HUES64 (cell line): ENCODE data around the gene C5orf52. TPM values are rescaled to one million over a fixed set of nuclear protein-coding genes. Genes with fewer than 3 reads are reported as not detected.

Experiments used
- H3K27ac ChIP-seq: 2 replicates; pipeline ENCODE4 v1.7.0; 2013; ENCODE audit warnings: low read depth, low read length, inconsistent platforms
- H3K27me3 ChIP-seq: 2 replicates; pipeline ENCODE4 v1.6.1; 2013; ENCODE audit warnings: mild to moderate bottlenecking, low read length; ENCODE audit not compliant: insufficient read depth
- H3K36me3 ChIP-seq: 2 replicates; pipeline ENCODE4 v1.6.1; 2013; ENCODE audit warnings: mild to moderate bottlenecking, low read length; ENCODE audit not compliant: insufficient read depth
- H3K4me1 ChIP-seq: 2 replicates; pipeline ENCODE4 v1.6.1; 2013; ENCODE audit warnings: mild to moderate bottlenecking, low read length, moderate library complexity; ENCODE audit not compliant: insufficient read depth
- H3K4me3 ChIP-seq: 2 replicates; pipeline ENCODE4 v1.5.1; 2013; ENCODE audit warnings: mild to moderate bottlenecking, low read length, moderate library complexity
- H3K9ac ChIP-seq: 2 replicates; pipeline ENCODE4 v1.6.1; 2013; ENCODE audit warnings: mild to moderate bottlenecking, low read depth, low read length
- H3K9me3 ChIP-seq: 2 replicates; pipeline ENCODE4 v1.6.1; 2013; ENCODE audit warnings: low read depth, low read length; ENCODE audit not compliant: insufficient read depth
- WGBS: fragments of 150-250, 120-280 bp; methylation state at CpG from one replicate; pipeline ENCODE4 v1.1.7; 2013; ENCODE audit warnings: missing lambda C conversion rate; 5-methylcytosine and 5-hydroxymethylcytosine counted together
- polyA plus RNA-seq, 2 experiments: library from polyadenylated mRNA; stranded (reverse); fragments of 50-300 nt; gene quantifications; one replicate each; pipeline ENCODE4 v1.2.3, GENCODE V29; 2013

Gene C5orf52
- polyA plus RNA-seq (2013, experiment 1 of 2), result not detected
- not detected for polyA plus RNA-seq (2013, experiment 2 of 2)

DNA sequence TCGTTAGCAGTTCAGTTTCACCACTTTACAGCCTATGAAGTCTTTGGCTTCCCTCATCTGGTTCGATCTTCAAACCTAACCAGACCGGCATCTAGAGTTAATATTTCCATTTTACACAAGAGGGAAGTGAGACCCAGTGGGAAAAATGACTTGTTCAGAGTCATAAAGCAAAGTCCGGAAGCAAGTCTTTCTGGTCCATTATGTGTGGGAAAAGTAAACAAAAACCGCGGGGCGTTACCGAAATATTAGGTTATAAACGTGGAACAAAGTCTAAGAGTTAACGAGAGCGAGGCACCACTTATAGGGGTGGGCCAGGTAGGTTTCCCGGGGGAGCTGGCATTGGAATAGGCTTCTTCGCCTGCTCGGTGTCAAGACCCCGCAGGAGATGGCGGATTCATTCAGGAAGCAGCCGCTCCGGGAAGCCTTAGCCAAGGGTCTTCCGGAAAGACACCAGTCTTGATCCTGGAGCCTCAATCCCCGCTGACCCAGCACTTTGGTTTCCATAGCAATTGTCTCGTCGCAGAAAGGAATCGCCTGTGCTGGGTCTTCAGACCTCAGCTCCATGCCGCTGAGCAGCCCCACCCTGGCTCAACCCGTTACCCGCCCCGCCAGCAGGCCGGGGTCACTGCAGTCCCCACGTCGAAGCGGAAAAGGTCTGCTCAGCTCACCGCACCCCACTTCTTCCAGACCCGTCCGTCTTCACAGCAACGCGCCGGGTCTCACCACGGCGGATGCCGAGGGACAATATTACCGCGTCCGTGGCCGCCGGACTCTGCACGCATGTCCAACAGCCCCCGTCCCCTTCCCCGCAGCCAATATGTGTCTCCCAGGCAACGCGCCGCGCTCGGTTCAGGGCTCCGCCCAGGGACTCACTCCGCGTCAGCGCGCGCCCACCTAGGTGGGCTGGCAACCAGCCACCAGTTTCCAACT is at the start of gene C5orf52:
Gene C5orf52, plus strand, starts transcription at position 872 of the 930 bp plus-strand sequence. CDS start 82 bp downstream, outside the sequence.
- H3K27ac ChIP-seq, result no peak within 1 kb of the TSS
- 54% methylated on average over 57 of the region's 59 CpGs for WGBS
- 0 out of 2 replicates have a peak within 1 kb of the TSS, but pooled peaks have one; percentile 31 for H3K9ac ChIP-seq

GRCh38 chr5:157624144-157624543 is 47.2 kb upstream of the C5orf52 start:
- Histone ChIP-seq H3K4me1 (no peaks in the 10 kb centered on the region), H3K36me3 (no peaks in the 10 kb centered on the region), H3K9me3 (no peaks in the 10 kb centered on the region), H3K27me3 (no peaks in the 10 kb centered on the region), H3K27ac (no peak overlapping the region), H3K4me3 (no peak overlapping the region), H3K9ac (no peak overlapping the region)
- 46% methylated on average over 2 of the region's 2 CpGs for WGBS

More for the DNA sequence above, at the start of gene C5orf52:
- no peaks in the 10 kb centered on the region for H3K36me3 ChIP-seq
- peaks cover 35% of the 10 kb centered on the region for H3K27me3 ChIP-seq
- H3K4me1 ChIP-seq, result peaks cover 6% of the 10 kb centered on the region; the same call in 1 of the 2 replicates
- no peaks in the 10 kb centered on the region for H3K9me3 ChIP-seq
- H3K4me3 ChIP-seq, result peak within 1 kb of the TSS; percentile 72

GRCh38 chr5:157626831-157627230 is 44.5 kb upstream of the C5orf52 start:
- Histone ChIP-seq H3K9me3 (no peaks in the 10 kb centered on the region), H3K27ac (no peak overlapping the region), H3K9ac (no peak overlapping the region), H3K4me1 (no peaks in the 10 kb centered on the region), H3K4me3 (no peak overlapping the region), H3K36me3 (no peaks in the 10 kb centered on the region), H3K27me3 (no peaks in the 10 kb centered on the region)
- WGBS, result 95% methylated on average over 6 of the region's 6 CpGs

- WGBS, result 100% methylated on average over 2 of the region's 2 CpGs
- H3K9ac ChIP-seq, result no peak overlapping the region
- H3K9me3 ChIP-seq, result no peaks in the 10 kb centered on the region
- H3K27ac ChIP-seq, result no peak overlapping the region
- H3K27me3 ChIP-seq, result no peaks in the 10 kb centered on the region
- no peaks in the 10 kb centered on the region for H3K4me1 ChIP-seq
- no peaks in the 10 kb centered on the region for H3K36me3 ChIP-seq
- no peak overlapping the region for H3K4me3 ChIP-seq
Measured at GRCh38 chr5:157630341-157630740, 41.0 kb upstream of the C5orf52 start.

DNA sequence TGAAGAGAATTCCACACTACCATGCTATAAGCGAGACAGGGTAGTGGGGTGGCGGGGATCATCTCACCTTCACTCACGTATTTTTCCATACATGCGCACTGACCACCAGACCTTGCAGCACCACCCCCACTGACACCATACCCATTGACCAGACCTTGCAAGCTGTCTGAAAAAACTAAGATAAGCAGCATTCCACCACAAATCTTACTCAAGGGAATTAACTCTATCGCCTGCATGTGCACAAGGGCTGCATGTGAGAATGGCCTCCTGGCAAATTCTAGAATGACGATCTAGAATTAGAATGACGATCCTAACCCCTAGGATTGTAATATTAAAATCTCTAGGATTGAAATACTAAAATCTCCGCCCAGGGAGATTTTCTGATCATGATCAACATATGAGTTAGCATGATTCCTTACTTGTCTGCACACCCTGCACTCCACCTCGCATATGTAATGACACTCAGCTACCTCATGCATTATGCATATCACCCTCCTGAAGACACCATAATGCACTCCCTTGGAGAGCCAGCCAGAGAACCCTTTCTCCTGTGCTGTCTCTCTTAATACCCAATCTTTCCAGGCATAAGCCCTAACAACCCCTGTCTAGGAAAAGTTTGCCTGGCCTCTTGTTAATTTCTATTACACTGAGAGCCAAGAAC is 30.8 kb upstream of the C5orf52 start:
- Histone ChIP-seq H3K9me3 (no peaks in the 10 kb centered on the region), H3K27me3 (no peaks in the 10 kb centered on the region; the same call in 1 of the 2 replicates), H3K9ac (no peak overlapping the region), H3K4me3 (no peak overlapping the region), H3K36me3 (no peaks in the 10 kb centered on the region), H3K4me1 (0 out of 2 replicates have a peak, but pooled peaks cover 6% of the 10 kb centered on the region), H3K27ac (no peak overlapping the region)
- WGBS, result 87% methylated on average over 9 of the region's 9 CpGs

- H3K27ac ChIP-seq, result no peak overlapping the region
- H3K9ac ChIP-seq, result no peak overlapping the region
- no peak overlapping the region for H3K4me3 ChIP-seq
- H3K4me1 ChIP-seq, result no peaks in the 10 kb centered on the region
- H3K36me3 ChIP-seq, result no peaks in the 10 kb centered on the region
- H3K9me3 ChIP-seq, result no peaks in the 10 kb centered on the region; the same call in 1 of the 2 replicates
- WGBS, result 96% methylated on average over 6 of the region's 7 CpGs
- H3K27me3 ChIP-seq, result peaks cover 10% of the 10 kb centered on the region
Measured at GRCh38 chr5:157648275-157648990, 22.9 kb upstream of the C5orf52 start.

DNA sequence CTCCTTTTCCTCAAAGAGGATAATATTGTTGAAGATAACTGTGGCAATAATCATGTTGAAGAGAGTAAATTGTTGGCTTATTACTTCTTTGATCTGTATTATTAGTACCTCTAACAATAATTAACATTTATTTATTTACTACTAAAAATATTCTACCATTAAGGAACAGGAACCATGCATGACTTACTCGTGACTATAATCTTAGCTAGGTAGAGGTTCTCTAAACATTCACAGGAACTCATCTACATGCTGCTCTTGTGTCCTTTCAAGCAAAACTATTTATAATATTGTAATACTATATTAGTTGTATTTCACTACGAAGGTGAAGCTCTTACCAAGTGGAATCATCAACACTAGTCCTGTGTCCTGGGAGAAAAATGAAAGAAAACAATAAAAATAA is 22.2 kb upstream of the C5orf52 start:
- 93% methylated on average over 2 of the region's 2 CpGs for WGBS
- Histone ChIP-seq H3K36me3 (no peaks in the 10 kb centered on the region), H3K4me3 (no peak overlapping the region), H3K9me3 (no peaks in the 10 kb centered on the region; the same call in 1 of the 2 replicates), H3K27me3 (peaks cover 10% of the 10 kb centered on the region), H3K4me1 (no peaks in the 10 kb centered on the region), H3K9ac (no peak overlapping the region), H3K27ac (no peak overlapping the region)

DNA sequence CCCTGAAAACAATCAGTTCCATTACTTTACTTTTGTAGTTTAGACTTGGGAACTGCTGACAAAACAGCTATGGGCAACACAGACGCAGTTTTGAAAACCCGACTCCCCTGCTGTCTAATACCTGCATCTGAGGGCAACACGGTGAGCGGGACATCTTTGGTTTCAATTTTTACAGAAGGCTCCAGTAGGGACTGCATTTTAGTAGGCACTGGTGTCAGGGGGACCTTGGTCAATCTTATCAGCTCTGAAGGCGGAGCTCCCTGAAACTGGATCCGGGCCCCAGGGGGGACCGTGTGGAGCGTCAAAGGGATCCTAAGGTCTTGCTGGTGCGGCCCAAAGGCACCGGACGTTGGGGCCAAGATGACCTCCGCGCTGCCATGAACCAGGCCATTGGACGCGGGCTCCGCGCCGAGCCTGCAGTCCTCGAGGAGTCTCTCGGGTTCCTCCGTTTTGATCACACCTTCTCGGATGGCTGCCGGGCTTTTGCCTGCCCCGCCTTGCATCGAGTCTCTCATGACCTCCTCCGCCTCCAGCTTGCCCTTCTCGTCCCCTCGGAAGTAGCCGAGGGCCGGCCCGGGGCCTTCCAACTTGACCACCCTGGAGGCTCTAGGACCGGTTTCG is 20.2 kb upstream of the C5orf52 start:
- no peak overlapping the region for H3K27ac ChIP-seq
- H3K9me3 ChIP-seq, result peaks cover 4% of the 10 kb centered on the region; the same call in 1 of the 2 replicates
- H3K4me1 ChIP-seq, result no peaks in the 10 kb centered on the region
- peak overlapping the region; percentile 54; the same call in 1 of the 2 replicates for H3K4me3 ChIP-seq
- H3K27me3 ChIP-seq, result peaks cover 10% of the 10 kb centered on the region
- H3K9ac ChIP-seq, result no peak overlapping the region
- no peaks in the 10 kb centered on the region for H3K36me3 ChIP-seq
- 86% methylated on average over 33 of the region's 33 CpGs for WGBS

GRCh38 chr5:157651623-157652376 is 19.5 kb upstream of the C5orf52 start:
- Histone ChIP-seq H3K27ac (no peak overlapping the region), H3K4me3 (peak overlapping the region; percentile 54), H3K36me3 (no peaks in the 10 kb centered on the region), H3K27me3 (peaks cover 10% of the 10 kb centered on the region), H3K9me3 (peaks cover 9% of the 10 kb centered on the region; the same call in 1 of the 2 replicates), H3K4me1 (no peaks in the 10 kb centered on the region), H3K9ac (peak overlapping the region; percentile 49; the same call in 1 of the 2 replicates)
- 69% methylated on average over 63 of the region's 63 CpGs for WGBS

- Histone ChIP-seq H3K4me3 (peak within 1 kb of the TSS; percentile 54), H3K27me3 (peaks cover 10% of the 10 kb centered on the region), H3K9me3 (peaks cover 14% of the 10 kb centered on the region; the same call in 1 of the 2 replicates), H3K4me1 (no peaks in the 10 kb centered on the region), H3K27ac (no peak within 1 kb of the TSS), H3K36me3 (no peaks in the 10 kb centered on the region), H3K9ac (peak within 1 kb of the TSS; percentile 49; the same call in 1 of the 2 replicates)
- 96% methylated on average over 14 of the region's 15 CpGs for WGBS
Measured at GRCh38 chr5:157652377-157652692, 19.0 kb upstream of the C5orf52 start, which contains the start of gene SOX30. TSS of gene SOX30 (minus strand) at chr5:157652438. CDS start at chr5:157652078, 360 bp downstream.
